NCI-H2227 (cell line): ENCODE data around the gene UGT1A1.

Source experiments
- DNase-seq: peaks from one replicate; lab custom pipeline; 2025; ENCODE audit not compliant: unreplicated experiment; lab: John Stamatoyannopoulos, UW

The UGT1A1 gene

GRCh38 chr2:233794128-233794658 is 34.1 kb downstream of the UGT1A1 start:
- no peak for DNase-seq

- DNase-seq: no peak
Measured at GRCh38 chr2:233795735-233796171, 35.7 kb downstream of the UGT1A1 start.

GRCh38 chr2:233796254-233796653 is 36.2 kb downstream of the UGT1A1 start:
- no peak for DNase-seq

- DNase-seq: no peak
Measured at GRCh38 chr2:233798335-233799086, 38.4 kb downstream of the UGT1A1 start.

- DNase-seq: no peak
Measured at GRCh38 chr2:233799087-233799665, 39.1 kb downstream of the UGT1A1 start.

- no peak for DNase-seq
Measured at GRCh38 chr2:233799716-233800115, 39.6 kb downstream of the UGT1A1 start.

- no peak for DNase-seq
Measured at GRCh38 chr2:233800208-233800607, 40.1 kb downstream of the UGT1A1 start.

- DNase-seq: no peak
Measured at GRCh38 chr2:233801357-233802131, 41.5 kb downstream of the UGT1A1 start.

- no peak for DNase-seq
Measured at GRCh38 chr2:233802132-233802815, 42.2 kb downstream of the UGT1A1 start.

GRCh38 chr2:233803292-233803911 is 43.3 kb downstream of the UGT1A1 start:
- no peak for DNase-seq

GRCh38 chr2:233803994-233804393 is 43.9 kb downstream of the UGT1A1 start:
- no peak for DNase-seq

- no peak for DNase-seq
Measured at GRCh38 chr2:233807215-233807865, 47.3 kb downstream of the UGT1A1 start.

GRCh38 chr2:233807966-233808935 is 48.2 kb downstream of the UGT1A1 start:
- no peak for DNase-seq

- DNase-seq: no peak
Measured at GRCh38 chr2:233810385-233810784, 50.3 kb downstream of the UGT1A1 start.

GRCh38 chr2:233811087-233811486 is 51.0 kb downstream of the UGT1A1 start:
- no peak for DNase-seq

GRCh38 chr2:233811732-233812131 is 51.7 kb downstream of the UGT1A1 start:
- no peak for DNase-seq

GRCh38 chr2:233813236-233814055 is 53.4 kb downstream of the UGT1A1 start:
- DNase-seq: no peak
